ENCODE measurements around the gene APOL2. TPM values are rescaled to one million over a fixed set of nuclear protein-coding genes. Genes with fewer than 3 reads are reported as not detected.
A peak's percentile ranks its signal among the peaks of the same experiment; 100 is the strongest.
"Not testable (repeated sequence)": the region's sequence is repeated elsewhere in the genome, so short reads cannot be mapped to it uniquely, and the experiment has no call there.

Gene APOL2
- total RNA-seq, 2 experiments from 2014 or later: 76.4 to 82.9 TPM

GRCh38 chr22:36250292-36250960 is 11.1 kb upstream of the APOL2 start:
- H3K9me3 Mint-ChIP-seq; H3K27me3 Mint-ChIP-seq; POLR2A ChIA-PET; DNase-seq; H3K4me3 Mint-ChIP-seq; H3K27ac Mint-ChIP-seq; H3K36me3 Mint-ChIP-seq; intact Hi-C loops (cut with micrococcal nuclease): not testable (repeated sequence)
- H3K4me1 Mint-ChIP-seq (ENCODE audit: low read depth): peaks cover 42% of the 10 kb centered on the region
- CTCF ChIA-PET: interaction anchor here (3.0 kb wide), 1 partner anchor 10 kb away, joined by 9 read pairs; no protein-coding TSS in a partner anchor

GRCh38 chr22:36249160-36249559 is 9.8 kb upstream of the APOL2 start:
- DNase-seq: no peak
- H3K36me3 Mint-ChIP-seq: peaks cover 7% of the 10 kb centered on the region
- no peaks in the 10 kb centered on the region for H3K27me3 Mint-ChIP-seq
- ChIA-PET POLR2A (no interaction called here), CTCF (interaction anchor here (0.9 to 3.0 kb wide), 4 partner anchors 9 to 71 kb away, joined by 4 to 10 read pairs (median 6); partner anchors contain the start of gene APOL2)
- intact Hi-C loops (cut with micrococcal nuclease): no loop called here
- H3K4me1 Mint-ChIP-seq (ENCODE audit: low read depth): peaks cover 29% of the 10 kb centered on the region
- peaks cover 9% of the 10 kb centered on the region for H3K9me3 Mint-ChIP-seq
- no peak overlapping the region for H3K4me3 Mint-ChIP-seq
- no peak overlapping the region for H3K27ac Mint-ChIP-seq

GRCh38 chr22:36247955-36248354 is 8.6 kb upstream of the APOL2 start:
- H3K4me1 Mint-ChIP-seq (ENCODE audit: low read depth): peaks cover 21% of the 10 kb centered on the region
- ChIA-PET POLR2A (interaction anchor here (1.1 kb wide), 1 partner anchor 18 kb away, joined by 5 read pairs; no protein-coding TSS in a partner anchor), CTCF (interaction anchor here (2.3 to 3.0 kb wide), 2 partner anchors 7 to 9 kb away, joined by 9 to 10 read pairs; partner anchors contain the start of gene APOL2)
- peaks cover 9% of the 10 kb centered on the region for H3K9me3 Mint-ChIP-seq
- H3K27me3 Mint-ChIP-seq: no peaks in the 10 kb centered on the region
- no peak overlapping the region for H3K27ac Mint-ChIP-seq
- no peak for DNase-seq
- intact Hi-C loops (cut with micrococcal nuclease): no loop called here
- no peaks in the 10 kb centered on the region for H3K36me3 Mint-ChIP-seq
- no peak overlapping the region for H3K4me3 Mint-ChIP-seq

- no peak overlapping the region for H3K4me3 Mint-ChIP-seq
- H3K4me1 Mint-ChIP-seq (ENCODE audit: low read depth): peaks cover 10% of the 10 kb centered on the region
- CTCF ChIA-PET: no interaction called here
- no peaks in the 10 kb centered on the region for H3K36me3 Mint-ChIP-seq
- H3K9me3 Mint-ChIP-seq: peaks cover 15% of the 10 kb centered on the region
- POLR2A ChIA-PET: no interaction called here
- intact Hi-C loops (cut with micrococcal nuclease): no loop called here
- H3K27me3 Mint-ChIP-seq: no peaks in the 10 kb centered on the region
- DNase-seq: no peak
- H3K27ac Mint-ChIP-seq: no peak overlapping the region
Observed at GRCh38 chr22:36246718-36247117, 7.4 kb upstream of the APOL2 start.

GRCh38 chr22:36245805-36246356 is 6.6 kb upstream of the APOL2 start:
- Mint-ChIP-seq H3K4me3 (no peak overlapping the region), H3K27ac (no peak overlapping the region), H3K27me3 (no peaks in the 10 kb centered on the region), H3K4me1 (ENCODE audit: low read depth) (peaks cover 4% of the 10 kb centered on the region), H3K9me3 (peaks cover 15% of the 10 kb centered on the region), H3K36me3 (no peaks in the 10 kb centered on the region)
- POLR2A ChIA-PET: no interaction called here
- intact Hi-C loops (cut with micrococcal nuclease): no loop called here
- CTCF ChIA-PET: no interaction called here
- DNase-seq: no peak

- ChIA-PET CTCF (interaction anchor here (0.9 to 1.3 kb wide), 4 partner anchors 41 to 179 kb away, joined by 3 read pairs; no protein-coding TSS in a partner anchor), POLR2A (no interaction called here)
- peaks cover 7% of the 10 kb centered on the region for H3K4me1 Mint-ChIP-seq (ENCODE audit: low read depth)
- H3K27ac Mint-ChIP-seq: no peak overlapping the region
- H3K36me3 Mint-ChIP-seq: no peaks in the 10 kb centered on the region
- H3K4me3 Mint-ChIP-seq: no peak overlapping the region
- intact Hi-C loops (cut with micrococcal nuclease): no loop called here
- no peaks in the 10 kb centered on the region for H3K27me3 Mint-ChIP-seq
- H3K9me3 Mint-ChIP-seq: peaks cover 15% of the 10 kb centered on the region
- DNase-seq: no peak
Observed at GRCh38 chr22:36244522-36245391, 5.4 kb upstream of the APOL2 start.

GRCh38 chr22:36243986-36244385 is 4.7 kb upstream of the APOL2 start:
- no peaks in the 10 kb centered on the region for H3K27me3 Mint-ChIP-seq
- DNase-seq: no peak
- intact Hi-C loops (cut with micrococcal nuclease): no loop called here

GRCh38 chr22:36239150-36239400 is 252 bp downstream of the APOL2 start:
- Mint-ChIP-seq H3K36me3 (peaks cover 38% of the 10 kb centered on the region), H3K27ac (peak overlapping the region; percentile 99), H3K4me1 (ENCODE audit: low read depth) (peaks cover 50% of the 10 kb centered on the region), H3K9me3 (peaks cover 5% of the 10 kb centered on the region), H3K27me3 (no peaks in the 10 kb centered on the region), H3K4me3 (peak overlapping the region; percentile 98)
- CTCF ChIA-PET: interaction anchor here (0.6 to 5.0 kb wide), 29 partner anchors 9 to 268 kb away, joined by 3 to 42 read pairs (median 4); partner anchors contain the start of genes APOL1, APOL3 and FOXRED2
- intact Hi-C loops (cut with micrococcal nuclease): loop anchor here (1.0 to 10.0 kb wide), 5 partner anchors 14 to 594 kb away; partner anchors contain the start of genes APOL1, APOL3 and APOL6
- no peak for DNase-seq
- POLR2A ChIA-PET: interaction anchor here (0.9 to 4.3 kb wide), 5 partner anchors 14 to 272 kb away, joined by 3 to 38 read pairs (median 4); partner anchors contain the start of gene APOL1

More at GRCh38 chr22:36243986-36244385, 4.7 kb upstream of the APOL2 start:
- H3K27ac Mint-ChIP-seq: no peak overlapping the region
- peaks cover 10% of the 10 kb centered on the region for H3K4me1 Mint-ChIP-seq (ENCODE audit: low read depth)
- peaks cover 5% of the 10 kb centered on the region for H3K36me3 Mint-ChIP-seq
- ChIA-PET POLR2A (interaction anchor here (1.0 kb wide), 1 partner anchor 17 kb away, joined by 3 read pairs; no protein-coding TSS in a partner anchor), CTCF (interaction anchor here (0.9 to 1.8 kb wide), 5 partner anchors 34 to 178 kb away, joined by 3 to 5 read pairs (median 3); no protein-coding TSS in a partner anchor)
- H3K9me3 Mint-ChIP-seq: peaks cover 11% of the 10 kb centered on the region
- H3K4me3 Mint-ChIP-seq: no peak overlapping the region

GRCh38 chr22:36238373-36239149 is 766 bp downstream of the APOL2 start:
- ChIA-PET POLR2A (interaction anchor here (1.1 to 4.3 kb wide), 5 partner anchors 15 to 76 kb away, joined by 3 to 38 read pairs (median 4); partner anchors contain the start of gene APOL1), CTCF (interaction anchor here (0.6 to 5.0 kb wide), 31 partner anchors 10 to 961 kb away, joined by 3 to 42 read pairs (median 4); partner anchors contain the start of genes APOL1, APOL3 and FOXRED2)
- Mint-ChIP-seq H3K36me3 (peaks cover 43% of the 10 kb centered on the region), H3K27me3 (no peaks in the 10 kb centered on the region), H3K4me3 (peak overlapping the region; percentile 98), H3K4me1 (ENCODE audit: low read depth) (peaks cover 50% of the 10 kb centered on the region), H3K9me3 (peaks cover 5% of the 10 kb centered on the region), H3K27ac (peak overlapping the region; percentile 99)
- intact Hi-C loops (cut with micrococcal nuclease): loop anchor here (1.0 to 10.0 kb wide), 5 partner anchors 15 to 594 kb away; partner anchors contain the start of genes APOL1, APOL3 and APOL6
- peak; percentile 39 for DNase-seq

GRCh38 chr22:36237462-36238372 is 1.6 kb downstream of the APOL2 start:
- Mint-ChIP-seq H3K4me3 (peak overlapping the region; percentile 98), H3K27me3 (no peaks in the 10 kb centered on the region), H3K36me3 (peaks cover 47% of the 10 kb centered on the region), H3K9me3 (peaks cover 4% of the 10 kb centered on the region), H3K4me1 (ENCODE audit: low read depth) (peaks cover 51% of the 10 kb centered on the region), H3K27ac (peak overlapping the region; percentile 99)
- POLR2A ChIA-PET: interaction anchor here (1.4 to 4.3 kb wide), 3 partner anchors 16 to 40 kb away, joined by 4 to 38 read pairs (median 11); partner anchors contain the start of gene APOL1
- peak; percentile 36 for DNase-seq
- CTCF ChIA-PET: interaction anchor here (0.6 to 5.0 kb wide), 14 partner anchors 11 to 962 kb away, joined by 3 to 42 read pairs (median 6); partner anchors contain the start of genes APOL1 and APOL3
- intact Hi-C loops (cut with micrococcal nuclease): loop anchor here (2.0 to 10.0 kb wide), 2 partner anchors 77 to 593 kb away; partner anchors contain the start of genes APOL3 and APOL6

All from activated CD4-positive, alpha-beta memory T cell treated with anti-CD3 and anti-CD28 coated beads for 36 hours (primary cell).